GM19452 (cell line): ENCODE data around the gene OGFR.

Source experiments
- ATAC-seq: cut with Tn5 transposase; IDR thresholded peaks from one replicate; pipeline ENCODE4 v1.9.1; 2021; ENCODE audit not compliant: unreplicated experiment

Gene OGFR

DNA sequence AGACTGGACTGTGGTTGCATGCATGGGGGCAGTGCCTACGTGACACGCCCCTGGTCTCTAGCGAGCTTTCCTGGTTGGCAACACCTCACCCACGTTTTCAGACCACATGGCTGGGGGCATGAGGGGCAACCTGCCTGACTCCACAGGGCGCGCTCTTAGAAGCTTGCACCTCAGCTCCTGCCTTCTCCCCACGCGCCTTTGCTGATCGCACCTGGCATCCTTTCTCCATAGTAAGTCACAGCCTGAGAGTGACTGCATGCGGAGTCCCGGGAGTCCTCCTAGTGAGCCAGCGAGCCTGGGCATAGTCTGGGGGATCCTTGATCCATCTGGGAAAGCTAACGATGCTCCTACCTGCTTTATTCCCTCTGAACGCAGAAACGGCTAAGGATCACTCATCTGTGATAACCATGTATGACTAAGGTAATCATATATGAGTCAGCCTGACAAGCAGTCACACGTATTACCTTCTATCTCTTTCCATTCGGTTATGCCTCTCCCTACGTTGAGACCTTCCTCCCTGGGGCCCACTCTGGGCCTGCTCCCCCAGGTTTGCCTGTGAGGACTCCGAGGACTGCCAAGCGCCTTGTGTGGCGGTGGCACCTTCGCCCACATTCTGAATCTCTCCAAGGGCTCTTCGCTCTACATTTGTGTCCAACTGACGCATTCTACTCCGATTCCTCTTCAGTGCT lies 52.4 kb downstream of the OGFR start:
- no peak for ATAC-seq

DNA sequence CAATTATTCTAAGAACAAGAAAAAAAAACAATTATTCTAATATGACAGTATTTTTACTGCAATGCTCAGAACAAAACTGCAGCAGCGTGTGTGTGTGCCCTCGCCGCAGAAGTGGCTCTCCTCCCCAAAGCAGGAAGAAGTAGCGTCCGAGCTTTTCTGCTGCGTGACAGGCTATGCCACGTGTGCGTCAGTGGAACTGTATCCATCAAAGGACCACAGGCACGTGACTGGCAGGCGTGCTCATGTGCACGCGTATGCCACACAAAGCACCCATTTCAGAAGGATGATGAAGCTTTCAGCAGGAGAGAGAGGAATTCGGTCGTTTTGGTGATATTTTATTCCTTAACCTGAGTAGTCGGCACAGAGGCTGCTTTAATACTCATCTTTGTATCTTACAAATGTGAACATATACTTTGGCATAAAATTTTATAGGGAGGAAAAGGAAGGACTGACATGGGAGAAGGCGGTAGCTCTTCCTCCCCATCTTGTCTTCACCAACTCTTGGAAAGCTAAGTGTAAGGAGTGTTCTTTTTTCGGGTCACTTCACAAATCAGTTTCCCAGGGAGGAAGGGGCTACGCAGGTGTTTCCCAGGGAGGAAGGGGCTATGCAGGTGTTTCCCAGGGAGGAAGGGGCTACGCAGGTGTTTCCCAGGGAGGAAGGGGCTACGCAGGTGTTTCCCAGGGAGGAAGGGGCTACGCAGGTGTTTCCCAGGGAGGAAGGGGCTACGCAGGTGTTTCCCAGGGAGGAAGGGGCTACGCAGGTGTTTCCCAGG lies 53.6 kb downstream of the OGFR start:
- no peak for ATAC-seq

DNA sequence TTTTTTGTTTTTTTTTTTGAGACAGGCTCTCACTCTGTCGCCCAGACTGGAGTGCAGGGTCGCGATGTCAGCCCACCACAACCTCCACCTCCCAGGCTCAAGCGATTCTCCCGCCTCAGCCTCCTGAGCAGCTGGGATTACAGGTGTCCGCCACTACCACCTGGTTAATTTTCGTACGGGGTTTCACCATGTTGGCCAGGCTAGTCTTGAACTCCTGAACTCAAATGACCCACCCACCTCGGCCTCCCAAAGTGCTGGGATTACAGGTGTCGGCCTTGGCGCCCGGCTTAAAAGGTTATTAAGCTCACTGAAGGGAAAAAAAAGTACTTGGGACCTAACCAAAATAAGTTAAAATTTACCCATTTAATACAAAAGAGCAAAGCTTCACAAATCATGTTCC lies 55.1 kb downstream of the OGFR start:
- ATAC-seq, result no peak

DNA sequence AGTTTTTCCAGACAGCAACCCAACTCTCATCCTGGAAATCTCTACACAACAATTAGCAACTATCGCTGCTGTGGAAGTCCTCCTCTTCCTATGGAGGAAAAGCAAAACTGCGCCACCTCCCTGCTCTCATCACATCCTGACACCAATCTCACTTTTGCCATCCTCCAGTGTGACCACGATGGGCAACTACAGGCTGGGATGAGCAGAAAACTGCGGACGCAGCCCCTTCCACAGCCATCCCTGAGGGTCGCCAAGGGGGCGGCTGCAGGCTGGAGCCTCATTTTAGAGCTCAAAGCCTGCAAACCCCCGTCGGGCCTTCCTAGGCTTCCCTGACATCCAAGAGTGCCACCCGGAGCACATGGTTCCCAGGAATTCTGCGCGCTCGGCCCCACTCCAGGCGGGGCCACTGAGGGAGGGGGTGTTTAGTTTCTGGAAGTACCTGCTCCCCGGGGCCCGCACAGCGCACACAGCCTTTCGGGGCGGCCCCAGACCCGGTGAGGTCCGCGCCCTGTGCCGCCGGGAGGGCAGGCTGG lies 55.8 kb downstream of the OGFR start:
- no peak for ATAC-seq

DNA sequence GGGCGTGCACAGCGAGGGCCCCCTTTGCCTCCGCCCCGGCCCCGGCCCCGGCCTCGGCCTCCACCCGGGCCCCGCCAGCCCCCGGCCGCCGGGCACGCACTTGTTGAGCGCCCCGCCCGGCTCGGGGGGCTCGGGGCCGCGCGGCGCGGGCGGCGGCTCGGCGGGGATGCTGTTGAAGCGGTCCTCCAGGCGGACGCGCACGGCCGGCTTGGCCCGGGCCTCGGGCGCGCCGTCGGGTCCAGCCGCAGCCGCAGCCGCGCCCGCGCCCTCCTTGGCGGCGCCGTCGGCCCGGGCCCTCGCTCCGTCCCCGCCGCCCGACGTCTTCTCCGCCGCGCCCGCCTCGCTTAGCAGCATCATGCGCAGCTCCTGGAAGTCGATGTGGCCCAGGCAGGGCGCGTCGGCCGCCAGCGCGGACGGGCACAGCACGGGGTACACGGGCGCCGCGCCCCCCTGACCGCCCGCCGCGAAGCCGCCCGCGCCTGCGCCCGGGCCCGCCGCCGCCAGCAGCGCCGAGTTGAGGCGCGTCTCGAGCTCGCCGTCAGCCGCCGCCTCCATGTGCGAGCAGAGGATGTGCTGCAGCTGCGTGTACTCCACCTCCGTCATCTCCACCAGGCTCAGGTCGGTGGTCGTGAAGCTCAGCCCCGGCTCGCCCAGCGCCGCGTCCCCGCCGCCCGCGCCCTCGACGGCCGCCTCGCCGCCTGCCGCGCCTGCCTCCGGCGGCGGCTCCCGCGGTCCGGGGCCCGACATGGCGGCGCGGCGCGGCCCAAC lies 56.5 kb downstream of the OGFR start:
- ATAC-seq, result peak; percentile 30

DNA sequence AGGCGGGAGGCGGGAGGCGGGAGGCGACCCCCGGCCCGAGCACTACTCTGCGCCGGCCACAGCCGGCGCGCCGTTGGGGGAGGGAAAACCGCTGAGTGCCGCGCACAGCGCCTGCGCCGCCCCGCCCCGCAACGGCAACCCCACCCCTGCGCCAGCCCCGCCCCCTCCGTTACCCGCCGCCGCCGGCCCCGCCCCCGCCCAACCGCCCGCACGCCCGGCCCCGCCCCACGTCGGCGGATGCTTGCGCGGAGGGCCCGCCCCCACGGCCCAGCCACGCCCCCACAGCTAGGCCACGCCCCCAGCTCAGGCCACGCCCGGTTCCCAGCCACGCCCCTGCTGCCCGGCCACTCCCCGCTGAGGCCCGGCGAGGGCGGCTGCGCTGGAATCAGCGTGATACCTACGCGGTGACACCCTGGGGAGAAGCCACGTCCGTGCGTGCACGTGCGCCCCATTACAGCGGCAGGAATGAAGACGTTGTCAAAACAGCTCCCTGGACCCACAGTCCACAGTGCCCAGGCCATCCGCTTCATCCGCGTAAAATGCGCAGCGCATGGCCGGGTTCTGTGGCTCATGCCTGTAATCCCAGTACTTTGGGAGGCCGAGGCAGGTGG lies 57.2 kb downstream of the OGFR start, which contains the start of gene TCFL5:
TCFL5 (minus strand) TSS at position 97 of the 611 bp plus-strand sequence. CDS start 152 bp downstream, outside the sequence.
- peak; percentile 50 for ATAC-seq
